ENCODE data around the gene PM20D1.
"Not testable (repeated sequence)": the region's sequence is repeated elsewhere in the genome, so short reads cannot be mapped to it uniquely, and the experiment has no call there.

The PM20D1 gene, protein sequence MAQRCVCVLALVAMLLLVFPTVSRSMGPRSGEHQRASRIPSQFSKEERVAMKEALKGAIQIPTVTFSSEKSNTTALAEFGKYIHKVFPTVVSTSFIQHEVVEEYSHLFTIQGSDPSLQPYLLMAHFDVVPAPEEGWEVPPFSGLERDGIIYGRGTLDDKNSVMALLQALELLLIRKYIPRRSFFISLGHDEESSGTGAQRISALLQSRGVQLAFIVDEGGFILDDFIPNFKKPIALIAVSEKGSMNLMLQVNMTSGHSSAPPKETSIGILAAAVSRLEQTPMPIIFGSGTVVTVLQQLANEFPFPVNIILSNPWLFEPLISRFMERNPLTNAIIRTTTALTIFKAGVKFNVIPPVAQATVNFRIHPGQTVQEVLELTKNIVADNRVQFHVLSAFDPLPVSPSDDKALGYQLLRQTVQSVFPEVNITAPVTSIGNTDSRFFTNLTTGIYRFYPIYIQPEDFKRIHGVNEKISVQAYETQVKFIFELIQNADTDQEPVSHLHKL

DNA sequence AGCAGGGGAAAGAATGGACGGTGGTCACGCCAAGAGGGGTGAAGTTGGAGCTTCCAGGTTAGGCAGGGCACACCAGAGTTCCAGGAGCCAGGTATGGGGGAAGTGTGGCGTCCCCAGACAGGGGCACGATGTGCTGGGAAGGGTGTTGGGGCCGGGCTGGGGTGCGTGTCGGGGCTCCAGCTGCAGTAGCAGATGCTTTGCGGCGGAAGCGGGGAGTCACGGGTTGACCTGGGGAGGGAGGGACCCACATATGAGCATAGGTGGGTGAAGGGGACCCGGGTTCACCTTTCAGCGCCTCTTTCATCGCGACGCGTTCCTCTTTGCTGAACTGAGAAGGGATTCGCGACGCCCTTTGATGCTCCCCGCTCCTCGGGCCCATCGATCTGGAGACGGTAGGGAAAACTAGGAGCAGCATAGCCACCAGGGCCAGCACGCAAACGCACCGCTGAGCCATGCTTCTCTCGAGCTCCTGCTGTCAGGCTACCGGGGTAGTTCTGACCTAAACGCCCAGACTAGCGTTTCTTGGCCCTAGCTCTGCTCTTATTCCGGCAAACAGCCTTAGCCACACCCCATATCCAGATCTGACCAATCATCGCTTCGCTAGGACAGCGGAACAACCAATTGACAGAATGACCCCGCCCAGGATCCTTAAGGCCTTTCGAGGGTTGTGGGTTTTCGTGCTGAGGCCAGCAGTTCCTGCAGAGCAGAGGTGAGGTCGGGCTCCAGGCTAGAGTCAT lies at the start of gene PM20D1:
PM20D1 (minus strand) TSS at position 514 of the 737 bp plus-strand sequence; CDS start at position 454, 60 bp downstream.
- DNase-seq: peak; percentile 95

GRCh38 chr1:205896351-205896750 lies 46.4 kb upstream of the PM20D1 start:
- DNase-seq: no peak

GRCh38 chr1:205894119-205894518 lies 44.2 kb upstream of the PM20D1 start:
- DNase-seq: not testable (repeated sequence)

DNA sequence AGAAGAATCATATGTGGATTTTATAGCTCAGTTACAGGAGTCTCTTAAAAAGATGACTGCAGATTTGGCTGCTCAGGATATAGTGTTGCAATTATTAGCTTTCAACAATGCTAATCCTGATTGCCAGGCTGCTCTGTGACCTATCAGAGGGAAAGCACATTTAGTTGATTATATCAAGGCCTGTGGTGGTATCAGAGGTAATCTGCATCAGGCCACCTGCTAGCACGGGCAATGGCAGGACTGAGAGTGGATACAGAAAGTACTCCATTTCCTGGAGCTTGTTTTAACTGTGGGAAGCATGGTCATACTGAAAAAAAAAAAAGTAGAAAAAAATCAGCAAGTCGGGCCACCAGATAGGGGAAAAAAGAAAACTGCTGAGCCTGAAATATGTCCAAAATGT lies 42.2 kb upstream of the PM20D1 start:
- DNase-seq: not testable (repeated sequence)

DNA sequence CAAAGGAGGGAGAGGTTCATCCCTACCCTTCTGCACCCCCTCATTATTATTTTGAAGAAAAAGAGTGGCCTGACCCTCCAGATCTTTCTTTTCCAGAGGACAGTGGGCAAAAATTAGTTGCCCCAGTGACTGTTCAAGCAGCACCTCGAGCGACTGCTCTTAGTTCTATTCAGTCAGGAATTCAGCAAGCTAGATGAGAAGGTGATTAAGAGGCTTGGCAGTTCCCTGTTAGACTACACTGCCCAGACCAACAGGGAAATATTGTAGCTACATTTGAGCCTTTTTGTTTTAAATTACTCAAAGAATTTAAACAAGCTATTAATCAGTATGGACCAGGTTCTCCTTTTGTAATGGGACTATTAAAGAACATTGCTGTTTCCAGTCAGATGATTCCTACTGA lies 41.5 kb upstream of the PM20D1 start:
- not testable (repeated sequence) for DNase-seq

DNA sequence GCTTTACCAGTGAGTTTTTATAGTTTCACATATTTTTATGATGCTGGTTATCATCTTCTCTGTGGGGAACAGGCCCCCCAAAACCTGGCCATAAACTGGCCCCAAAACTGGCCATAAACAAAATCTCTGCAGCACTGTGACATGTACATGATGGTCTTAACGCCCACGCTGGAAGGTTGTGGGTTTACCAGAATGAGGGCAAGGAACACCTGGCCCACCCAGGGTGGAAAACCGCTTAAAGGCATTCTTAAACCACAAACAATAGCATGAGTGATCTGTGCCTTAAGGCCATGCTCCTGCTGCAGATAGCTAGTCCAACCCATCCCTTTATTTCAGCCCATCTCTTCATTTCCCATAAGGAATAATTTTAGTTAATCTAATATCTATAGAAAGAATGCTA lies 40.7 kb upstream of the PM20D1 start:
- DNase-seq: not testable (repeated sequence)

- DNase-seq: not testable (repeated sequence)
These were observed 39.8 kb upstream of the PM20D1 start for GRCh38 chr1:205889706-205890105.

DNA sequence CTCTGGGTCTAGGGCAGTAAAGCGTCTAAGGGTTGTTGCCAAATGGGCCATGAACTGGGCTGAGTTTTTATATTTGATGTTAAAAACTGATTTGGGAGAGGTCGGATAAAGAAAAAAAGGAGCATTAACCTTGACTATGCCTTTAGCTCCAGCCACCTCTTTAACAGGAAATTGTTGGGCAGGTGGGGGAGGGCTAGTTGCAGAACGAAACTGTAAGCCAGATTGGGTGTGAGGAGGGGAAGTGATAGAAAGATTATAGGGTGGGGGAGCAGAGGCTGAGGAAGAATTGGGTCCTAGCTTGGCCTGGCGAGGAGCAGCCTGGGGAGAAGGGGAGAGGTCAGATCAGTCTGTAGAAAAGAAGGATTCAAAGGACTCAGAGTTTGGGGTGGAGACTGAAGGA lies 39.1 kb upstream of the PM20D1 start:
- peak; percentile 5 for DNase-seq

DNA sequence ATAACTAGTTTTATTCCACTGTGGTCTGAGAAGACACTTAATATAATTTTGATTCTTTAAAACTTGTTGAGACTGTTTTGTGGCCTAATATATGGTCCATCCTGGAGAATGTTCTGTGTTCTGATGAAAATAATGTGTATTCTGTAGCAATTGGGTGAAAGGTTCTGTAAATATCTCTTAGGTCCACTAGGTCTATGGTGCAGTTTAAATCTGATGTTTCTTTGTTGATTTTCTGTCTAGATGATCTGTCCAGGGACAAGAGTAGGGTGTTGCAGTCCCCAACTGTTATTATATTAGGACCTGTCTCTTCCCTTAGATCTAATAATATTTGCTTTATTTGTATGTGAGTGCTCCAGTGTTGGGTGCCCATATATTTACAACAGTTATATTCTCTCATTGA lies 33.9 kb upstream of the PM20D1 start:
- no peak for DNase-seq

DNA sequence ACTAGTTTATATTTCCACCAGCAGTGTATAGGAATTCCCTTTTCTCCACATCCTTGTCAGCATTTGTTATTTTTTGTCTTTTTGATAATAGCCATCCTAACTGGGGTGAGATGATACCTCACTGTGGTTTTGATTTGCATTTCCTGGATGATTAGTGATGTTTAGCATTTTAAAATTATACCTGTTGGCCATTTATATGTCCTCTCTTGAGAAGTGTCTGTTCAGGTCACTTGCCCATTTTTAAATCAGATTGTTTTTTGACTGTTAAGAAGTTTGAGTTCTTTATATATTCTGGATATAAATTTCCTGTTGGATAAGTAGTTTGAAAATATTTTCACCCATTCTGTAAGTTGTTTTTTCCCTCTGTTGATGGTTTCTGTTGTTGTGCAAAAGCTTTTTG lies 31.0 kb upstream of the PM20D1 start:
- no peak for DNase-seq

DNA sequence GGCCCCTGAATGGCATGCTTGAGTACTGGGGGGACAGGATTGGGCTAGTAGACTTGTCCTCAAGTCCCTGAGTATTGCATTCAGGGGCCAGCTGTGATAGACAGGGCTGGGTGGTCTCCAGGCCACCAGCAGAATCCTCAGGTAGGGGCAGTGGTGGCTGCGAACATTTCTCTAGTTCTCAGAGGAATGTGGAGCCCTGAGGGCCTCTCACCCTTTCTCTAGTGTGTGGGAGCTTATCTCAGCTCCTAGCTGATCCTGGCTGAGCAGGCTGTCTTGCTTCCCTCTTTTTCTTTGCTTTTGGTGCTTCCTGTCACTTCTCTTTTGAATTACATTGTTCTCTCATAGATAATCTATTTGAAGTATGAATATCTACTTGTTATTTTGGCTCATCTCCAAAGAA lies 30.0 kb upstream of the PM20D1 start:
- DNase-seq: no peak

- no peak for DNase-seq
These were observed 28.1 kb upstream of the PM20D1 start for GRCh38 chr1:205878026-205878425.

- not testable (repeated sequence) for DNase-seq
These were observed 23.2 kb upstream of the PM20D1 start for GRCh38 chr1:205873148-205873547.

GRCh38 chr1:205870236-205870635 lies 20.3 kb upstream of the PM20D1 start:
- DNase-seq: no peak

DNA sequence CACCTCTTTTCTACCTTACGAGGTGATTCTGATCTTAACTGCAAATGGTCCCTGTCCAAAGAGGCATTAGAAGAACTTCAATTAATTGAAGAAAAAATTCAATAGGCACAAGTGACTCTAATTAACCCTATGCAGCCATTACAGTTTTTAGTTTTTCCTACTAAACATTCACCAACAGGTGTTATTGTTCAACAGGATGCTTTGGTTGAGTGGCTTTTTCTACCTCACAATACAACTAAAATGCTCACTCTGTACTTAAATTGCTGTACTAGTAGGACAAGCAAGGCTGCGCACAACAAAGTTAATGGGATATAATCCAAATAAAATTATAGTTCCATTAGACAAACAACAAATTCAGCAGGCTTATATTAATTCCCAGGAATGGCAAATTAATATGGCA lies 11.6 kb upstream of the PM20D1 start:
- no peak for DNase-seq

DNA sequence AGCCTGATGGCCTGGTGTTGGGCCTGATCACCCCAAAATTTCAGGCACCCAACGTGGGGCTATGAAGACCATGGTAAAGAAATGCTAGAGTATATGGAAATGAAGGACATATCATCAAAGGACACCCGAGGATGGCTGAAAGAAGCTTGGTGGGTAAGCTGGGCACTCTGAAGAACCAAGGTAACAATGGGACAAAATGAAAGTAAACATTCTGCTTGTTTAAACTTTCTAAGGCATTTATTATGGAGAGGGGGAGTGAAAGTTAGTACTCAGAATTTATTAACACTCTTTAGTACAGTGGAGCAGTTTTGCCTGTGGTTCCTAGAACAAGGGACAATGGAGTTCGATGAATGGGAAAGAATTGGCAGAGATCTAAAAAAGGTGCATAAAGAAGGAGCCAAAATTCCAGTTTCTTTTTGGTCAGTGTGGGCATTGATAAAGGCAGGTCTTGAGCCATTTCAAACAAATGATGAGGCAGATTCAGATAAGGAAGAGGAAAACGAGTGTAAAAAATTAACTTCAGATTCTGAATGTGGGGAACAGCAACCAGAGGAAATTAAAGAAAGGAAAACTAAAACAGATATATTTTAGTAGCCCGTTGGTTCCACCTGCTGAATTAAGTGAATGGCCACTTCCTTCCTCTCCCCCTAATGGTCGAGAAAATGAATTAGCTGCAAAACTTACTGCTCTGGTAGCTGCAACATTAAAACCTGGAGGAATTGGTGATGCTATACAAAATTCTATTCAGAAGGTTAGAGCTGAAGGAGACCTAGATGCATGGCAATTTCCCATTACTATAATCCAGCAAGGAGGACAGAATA lies 8.4 kb upstream of the PM20D1 start:
- DNase-seq: no peak

DNA sequence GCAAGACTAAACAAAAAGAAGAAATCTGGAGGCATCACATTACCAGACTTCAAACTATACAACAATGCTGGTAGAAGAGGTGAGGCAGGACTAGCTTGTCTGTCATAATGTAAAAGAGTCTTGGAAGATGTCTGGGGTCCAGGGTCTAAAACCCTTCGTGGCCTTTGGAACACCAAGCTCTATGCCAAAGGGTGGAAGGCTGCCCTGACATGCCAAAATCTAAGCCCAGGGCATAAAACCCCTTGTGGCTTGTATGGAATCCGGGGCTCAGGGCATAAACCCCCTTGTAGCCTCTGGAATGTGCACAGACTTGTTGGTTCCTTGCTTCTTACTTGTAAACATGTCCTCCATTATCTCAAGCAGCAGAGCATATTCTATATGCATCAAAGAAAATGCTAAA lies 7.6 kb upstream of the PM20D1 start:
- not testable (repeated sequence) for DNase-seq

- no peak for DNase-seq
These were observed 6.5 kb upstream of the PM20D1 start for GRCh38 chr1:205856433-205856832.

- no peak for DNase-seq
These were observed 3.0 kb upstream of the PM20D1 start for GRCh38 chr1:205852969-205853368.

GRCh38 chr1:205851993-205852392 lies 2.1 kb upstream of the PM20D1 start:
- no peak for DNase-seq

DNA sequence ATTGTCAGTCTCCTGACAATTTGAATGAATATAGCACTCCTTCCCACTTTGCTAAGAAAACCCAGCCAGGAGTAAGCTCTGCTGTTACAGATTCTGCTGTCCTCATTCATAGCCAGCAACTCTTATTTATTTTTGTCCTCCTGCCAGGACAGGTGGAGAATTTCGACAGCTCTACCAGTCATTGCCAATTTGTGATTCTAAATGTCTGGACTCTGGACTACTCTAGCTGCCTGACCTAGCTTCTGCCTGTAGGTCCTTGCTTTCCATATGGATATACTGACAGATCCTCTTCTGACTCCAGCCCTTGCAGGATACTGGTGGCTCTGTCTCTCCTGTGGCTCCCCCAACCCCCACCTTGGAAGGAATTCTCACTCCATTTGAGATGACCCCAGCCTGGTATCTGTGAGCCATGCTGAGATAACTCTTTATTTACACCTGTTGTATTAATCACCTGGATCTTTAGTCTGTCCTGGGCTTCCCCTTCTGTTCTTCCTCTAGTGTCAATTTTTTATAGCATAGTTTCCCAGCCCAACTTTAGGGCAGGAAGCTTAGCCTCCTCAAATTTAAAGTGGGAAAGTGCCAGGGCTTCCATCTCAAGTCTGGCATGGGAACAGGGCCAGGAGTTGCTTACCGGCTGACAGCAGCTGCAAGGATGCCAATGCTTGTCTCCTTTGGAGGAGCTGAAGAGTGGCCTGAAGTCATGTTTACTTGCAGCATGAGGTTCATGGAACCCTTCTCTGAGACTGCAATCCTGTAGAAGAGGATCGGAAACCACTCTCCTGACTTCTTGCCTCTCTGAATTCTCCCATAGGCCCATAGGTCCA lies 6.7 kb downstream of the PM20D1 start:
- no peak for DNase-seq

DNA sequence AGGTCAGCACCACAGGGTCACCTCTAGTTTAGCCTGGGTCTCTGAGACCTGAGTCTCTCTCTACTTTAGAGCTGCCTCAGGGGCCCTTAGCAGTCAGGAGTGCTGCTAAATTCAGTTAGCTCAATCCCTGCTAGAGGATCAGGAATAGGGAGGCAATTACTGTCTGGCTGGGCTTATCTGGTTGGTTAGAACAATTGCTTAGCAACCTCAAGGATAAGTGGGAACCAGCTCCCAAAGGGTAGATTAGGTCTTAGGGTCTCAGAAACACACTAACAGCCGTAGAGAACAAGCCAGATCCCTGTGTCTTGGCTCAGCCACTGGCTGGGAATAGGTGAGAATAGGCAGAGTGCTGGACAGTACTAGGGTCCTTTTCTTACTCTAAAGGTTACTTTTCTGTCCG lies 7.7 kb downstream of the PM20D1 start:
- no peak for DNase-seq

All from CD4-positive, alpha-beta T cell treated with Interleukin-21 for 1 hour (primary cell).